HG02610 (cell line): ENCODE data around the gene SEMA3G.

ENCODE experiments used
- ATAC-seq: cut with Tn5 transposase; IDR thresholded peaks from one replicate; pipeline ENCODE4 v1.9.1; 2021; ENCODE audit warnings: mild to moderate bottlenecking, moderate library complexity; ENCODE audit not compliant: unreplicated experiment

The SEMA3G gene

GRCh38 chr3:52440249-52440551 lies 4.7 kb downstream of the SEMA3G start:
- ATAC-seq, result no peak

DNA sequence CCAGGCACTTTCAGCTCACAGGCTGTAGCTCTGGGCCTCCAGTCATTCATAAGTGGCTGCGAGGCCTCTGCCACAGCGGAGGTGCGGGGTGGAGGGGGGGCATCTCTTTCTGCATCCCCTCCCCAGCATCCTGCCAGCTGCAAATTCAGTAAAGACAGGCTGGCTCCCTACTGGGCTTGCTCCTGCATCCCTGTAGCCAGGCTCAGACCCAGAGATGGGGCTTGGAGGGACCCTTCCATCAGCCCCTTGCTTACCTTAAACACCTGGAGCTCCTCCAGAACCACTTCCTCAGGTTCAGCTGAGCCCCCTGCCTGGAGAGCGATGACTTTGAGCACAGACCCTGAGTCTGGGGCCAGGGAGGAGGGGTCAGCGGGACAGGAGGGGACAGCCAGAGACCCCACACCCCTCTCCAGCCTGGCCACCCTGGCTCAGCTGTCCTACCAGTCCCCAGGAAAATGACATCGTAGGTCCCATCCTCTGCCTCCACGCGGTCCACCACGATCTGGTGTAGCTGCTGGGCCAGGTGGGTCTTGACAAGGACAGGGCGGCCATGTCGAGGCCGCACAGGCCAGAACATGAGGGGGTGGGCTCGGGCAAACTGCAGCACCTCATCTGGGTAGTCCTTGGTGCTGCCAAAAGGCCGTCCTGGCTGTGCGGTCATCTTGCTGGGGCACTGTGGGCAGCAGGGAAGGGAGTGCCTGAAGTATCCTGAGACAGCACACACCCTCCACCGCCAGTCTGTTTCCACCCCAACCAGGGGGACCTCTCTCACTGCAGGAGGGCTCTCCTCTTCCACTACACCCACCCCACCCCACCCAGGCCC lies 5.3 kb downstream of the SEMA3G start:
- no peak for ATAC-seq

- no peak for ATAC-seq
Measured at GRCh38 chr3:52438579-52439425, 6.1 kb downstream of the SEMA3G start.

- no peak for ATAC-seq
Measured at GRCh38 chr3:52438104-52438376, 6.9 kb downstream of the SEMA3G start.

DNA sequence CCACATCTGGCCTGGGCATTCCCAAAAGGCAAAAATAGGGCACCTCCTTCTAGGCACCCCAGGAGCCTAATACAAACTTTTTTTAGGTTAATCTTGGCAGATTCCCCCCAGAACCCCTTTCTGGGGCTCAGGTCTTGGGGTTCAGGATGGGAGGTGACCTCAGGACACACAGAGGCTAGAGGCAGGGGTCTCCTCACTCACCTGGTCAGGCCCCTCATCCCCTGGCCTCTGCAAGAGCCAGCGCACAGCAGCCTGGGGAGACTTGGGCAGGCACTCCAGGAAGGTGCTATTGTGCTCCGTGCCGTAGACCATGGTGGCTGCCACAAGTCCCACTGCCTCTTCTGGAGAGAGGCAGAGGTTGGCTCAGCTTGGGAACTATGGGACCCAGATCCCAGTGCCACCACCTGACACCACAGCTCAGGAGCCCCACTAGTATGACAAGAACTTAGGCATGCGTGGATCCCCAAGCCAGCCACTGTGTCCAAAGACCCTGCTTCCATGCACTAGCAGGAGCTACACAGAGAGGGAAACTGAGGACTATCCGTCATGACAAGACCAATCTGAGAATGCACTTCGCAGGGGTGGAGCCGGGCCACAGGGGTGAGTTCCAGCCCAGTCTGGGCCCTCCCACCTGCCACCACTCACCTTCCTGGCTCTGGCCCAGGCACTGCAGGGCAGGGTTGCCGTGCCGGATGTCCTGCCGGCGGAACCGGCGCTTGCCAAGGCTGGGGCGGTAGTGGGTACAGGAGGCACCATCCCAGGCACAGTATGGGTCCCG lies 7.4 kb downstream of the SEMA3G start:
- no peak for ATAC-seq

DNA sequence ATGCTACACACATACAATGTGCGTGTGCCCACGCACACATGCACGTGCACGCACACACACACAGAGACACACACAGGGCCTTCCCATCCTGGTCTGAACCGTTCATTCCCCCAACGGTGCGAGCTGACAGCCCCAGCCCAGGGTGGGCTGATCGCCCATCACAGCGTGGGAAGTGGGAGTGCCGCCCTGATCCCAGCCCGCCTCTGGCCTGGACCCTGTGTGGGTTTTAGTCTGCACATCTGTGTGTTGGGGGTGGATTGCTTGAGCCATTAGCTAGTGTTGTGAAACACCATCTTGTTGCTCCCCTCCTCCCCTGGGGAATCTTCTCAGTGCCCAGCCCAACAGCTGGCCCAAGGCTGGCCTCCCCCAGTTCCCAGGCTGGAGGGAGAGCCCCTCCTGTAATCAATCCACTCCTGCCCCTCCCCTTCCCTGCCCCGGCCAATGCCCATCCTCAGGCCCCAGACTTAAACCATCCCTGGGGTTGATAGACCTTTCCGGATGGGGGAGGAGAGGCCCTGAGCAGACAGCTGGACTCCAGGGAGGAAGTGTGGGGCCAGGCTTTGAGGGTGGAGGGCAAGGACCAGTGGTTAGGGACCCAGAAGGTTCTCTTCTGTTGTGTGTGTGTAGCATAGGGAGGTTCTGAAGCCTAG lies 8.3 kb downstream of the SEMA3G start:
- ATAC-seq, result no peak

- ATAC-seq, result no peak
Measured at GRCh38 chr3:52435246-52436101, 9.4 kb downstream of the SEMA3G start.

- no peak for ATAC-seq
Measured at GRCh38 chr3:52434491-52435115, 10.3 kb downstream of the SEMA3G start.

DNA sequence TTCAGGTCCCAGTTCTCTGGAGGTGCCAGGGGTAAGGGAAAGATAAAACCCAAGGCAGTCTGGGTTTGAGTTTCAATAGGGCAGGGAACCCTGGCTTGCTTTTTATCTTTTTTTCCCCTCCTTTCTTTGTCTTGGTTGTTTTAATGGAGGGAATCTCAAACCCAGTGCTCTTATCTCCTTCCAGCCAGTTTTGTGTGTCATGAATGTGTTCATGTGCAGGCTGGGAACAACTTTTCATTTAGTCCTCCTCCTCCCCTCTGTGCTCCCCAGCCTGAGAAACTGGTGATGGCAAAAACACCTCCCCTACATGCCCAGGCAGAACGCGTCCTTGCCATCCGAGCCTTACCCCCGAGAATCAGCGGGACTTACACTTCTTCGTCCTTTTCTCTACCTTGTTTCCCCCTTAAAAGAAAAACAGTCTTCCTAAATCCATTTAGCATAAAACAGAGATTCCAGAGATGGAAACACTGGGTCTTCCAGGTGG lies 10.9 kb downstream of the SEMA3G start:
- ATAC-seq, result no peak

DNA sequence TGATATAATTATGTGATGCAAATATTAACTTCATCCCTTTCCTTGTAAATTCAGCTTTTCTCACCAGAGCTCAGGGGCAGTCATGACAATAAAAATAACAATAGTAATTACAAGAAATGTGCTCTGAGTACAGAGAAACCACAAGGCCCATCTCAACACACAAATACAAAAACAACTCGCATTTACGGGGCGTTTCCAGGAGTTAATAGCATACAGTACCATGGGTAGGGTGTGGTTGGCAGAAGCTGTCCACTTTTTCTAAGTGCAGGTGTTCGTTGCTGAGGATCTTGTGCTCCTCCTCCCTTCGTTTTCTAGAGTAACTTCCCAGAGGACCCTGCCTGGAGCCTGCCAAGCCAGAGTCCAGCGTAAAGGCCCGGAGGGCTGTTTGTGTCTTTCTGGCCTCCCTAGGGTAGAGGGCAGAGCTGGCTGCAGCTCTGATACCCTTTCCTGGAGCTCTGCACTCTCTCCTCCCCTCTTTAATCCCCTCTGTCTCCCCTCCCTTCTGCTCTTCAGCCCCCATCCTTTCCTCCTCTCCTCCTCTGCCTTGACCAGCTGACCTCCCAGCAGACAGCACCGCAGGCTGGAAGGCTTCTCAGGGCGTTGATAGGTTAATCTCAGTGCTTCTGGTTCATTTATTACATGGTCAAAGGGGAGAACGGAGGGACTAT lies 11.4 kb downstream of the SEMA3G start:
- no peak for ATAC-seq

DNA sequence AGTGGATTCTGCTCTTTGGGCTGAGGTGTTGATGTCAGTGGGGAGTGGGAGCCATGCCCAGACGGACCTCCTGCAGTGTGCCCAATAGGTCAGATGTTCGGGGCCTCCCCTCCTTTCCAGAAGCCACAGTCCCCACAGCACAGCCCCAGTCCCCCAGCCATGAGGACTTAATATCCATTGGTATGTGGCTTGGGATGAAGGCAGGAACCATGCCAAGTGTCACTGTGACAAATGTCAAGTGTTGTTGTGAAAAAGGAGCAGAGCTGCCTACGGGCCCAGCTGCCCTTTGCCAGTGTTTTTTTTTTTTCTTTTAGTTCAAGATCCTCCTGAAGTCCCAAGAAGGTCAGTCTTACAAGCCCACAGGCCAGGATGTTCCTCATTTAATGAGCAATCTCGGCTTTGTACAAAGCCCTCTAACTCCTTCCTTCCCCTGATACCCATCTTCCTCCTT lies 12.2 kb downstream of the SEMA3G start:
- no peak for ATAC-seq

GRCh38 chr3:52432225-52432624 lies 12.7 kb downstream of the SEMA3G start:
- ATAC-seq, result no peak

GRCh38 chr3:52431459-52432223 lies 13.3 kb downstream of the SEMA3G start:
- ATAC-seq, result no peak

GRCh38 chr3:52430416-52430810 lies 14.5 kb downstream of the SEMA3G start:
- no peak for ATAC-seq

DNA sequence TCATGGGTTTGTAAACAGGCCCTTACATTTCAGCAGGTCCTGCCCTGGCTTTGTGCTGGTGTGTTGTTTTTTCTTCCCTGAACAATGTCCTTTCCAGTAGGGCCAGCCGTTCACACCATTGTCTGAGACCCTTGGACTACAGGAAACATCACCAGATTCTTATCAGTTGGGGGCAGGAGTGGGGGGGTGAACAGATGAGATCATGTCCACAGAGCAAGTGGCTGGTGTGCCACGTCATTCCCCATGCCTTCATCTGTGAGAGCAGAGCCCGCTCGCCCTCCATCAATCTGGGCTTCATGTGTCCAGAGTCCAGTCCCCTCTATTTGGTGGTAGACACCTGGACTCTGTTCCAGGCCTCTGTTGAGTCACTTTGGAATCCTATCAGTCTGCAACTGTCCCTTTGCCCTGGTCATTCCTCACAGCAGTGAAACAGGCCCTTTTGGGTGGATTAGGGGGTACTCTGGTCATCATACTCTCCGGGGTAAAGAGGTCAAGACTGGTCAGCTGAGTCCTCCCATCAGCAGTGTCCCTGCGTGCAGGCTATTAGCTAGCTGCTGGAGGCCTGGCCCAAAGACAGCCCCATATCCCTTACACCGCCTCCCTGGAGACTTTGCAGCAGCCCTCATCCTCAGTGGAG lies 15.0 kb downstream of the SEMA3G start:
- no peak for ATAC-seq

GRCh38 chr3:52429031-52429430 lies 15.9 kb downstream of the SEMA3G start:
- ATAC-seq, result no peak

GRCh38 chr3:52428151-52429005 lies 16.5 kb downstream of the SEMA3G start:
- ATAC-seq, result no peak
